Activated naive CD8-positive, alpha-beta T cell treated with anti-CD3 and anti-CD28 coated beads, Interleukin-2, amount 50 U/mL, for 16 hours (primary cell): ENCODE measurements around the gene GALNT10.
A peak's percentile ranks its signal among the peaks of the same experiment; 100 is the strongest.

Experiments
- DNase-seq: peaks from one replicate; pipeline ENCODE4 v3.0.0-alpha.2; 2020; ENCODE audit warnings: low read depth, low spot score

The GALNT10 gene

DNA sequence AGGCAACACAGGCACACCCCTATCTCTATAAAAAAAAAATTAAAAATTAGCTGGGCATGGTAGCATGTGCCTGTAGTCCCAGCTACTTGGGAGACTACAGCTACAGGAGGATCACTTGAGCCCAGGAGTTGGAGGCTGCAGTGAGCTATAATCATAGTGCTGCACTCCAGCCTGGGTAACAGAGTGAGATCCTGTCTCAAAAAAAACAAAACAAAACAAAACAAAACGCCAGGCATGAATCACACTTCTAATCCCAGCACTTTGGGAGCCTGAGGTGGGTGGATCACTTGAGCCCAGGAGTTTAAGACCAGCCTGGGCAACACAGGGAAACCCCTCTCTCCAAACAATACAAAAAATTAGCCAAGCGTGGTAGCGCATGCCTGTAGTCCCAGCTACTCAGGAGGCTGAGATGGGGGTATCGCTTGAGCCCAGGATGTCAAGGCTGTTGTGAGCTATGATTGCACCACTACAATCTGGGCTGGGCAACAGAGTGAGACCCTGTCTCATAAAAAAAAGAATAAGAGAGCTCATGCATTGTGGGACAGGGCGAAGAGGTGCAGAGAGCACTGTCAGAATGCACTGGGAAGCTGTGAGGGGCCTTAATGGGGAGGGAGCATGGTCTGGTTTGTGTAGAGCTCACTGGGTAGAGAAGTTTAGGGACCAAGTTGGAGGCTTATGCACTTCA, 246.9 kb downstream of the GALNT10 start:
- no peak for DNase-seq

DNA sequence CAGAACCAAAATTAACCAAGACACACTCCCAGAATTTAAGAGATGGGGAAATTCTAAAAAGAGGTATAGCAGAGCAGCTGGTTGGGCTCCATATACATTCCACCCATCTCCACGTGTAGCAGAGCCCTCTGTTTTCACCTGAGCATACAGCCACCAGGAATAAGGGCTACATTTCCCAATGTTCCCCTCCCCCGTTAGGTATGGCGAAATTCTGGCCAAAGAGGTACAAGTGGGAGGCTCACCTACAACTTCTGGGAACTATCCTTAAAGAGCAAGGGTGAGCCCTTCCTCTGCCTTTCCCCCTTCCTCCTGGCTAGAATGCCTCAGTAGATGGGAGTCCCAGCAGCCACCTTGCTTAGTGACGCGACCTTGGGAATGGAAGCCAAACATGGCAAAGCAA, 250.0 kb downstream of the GALNT10 start:
- no peak for DNase-seq

DNA sequence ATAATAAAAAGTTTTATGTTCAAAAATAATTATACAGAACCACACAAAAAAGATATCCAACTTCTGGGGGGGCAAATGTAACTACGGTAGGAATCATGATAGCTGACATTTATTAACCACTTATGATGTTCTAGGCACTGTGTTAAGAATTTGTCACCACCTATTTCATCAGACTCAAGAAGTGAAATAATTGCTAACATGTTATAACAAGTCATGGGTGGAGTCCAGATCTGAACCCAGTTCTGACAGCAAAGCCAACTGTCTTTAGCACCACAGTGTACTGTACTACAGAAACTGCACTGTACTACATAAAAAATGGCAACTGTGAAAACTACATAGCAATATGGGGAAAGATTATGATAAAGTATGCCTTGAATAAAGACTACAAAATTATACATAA, 252.3 kb downstream of the GALNT10 start:
- no peak for DNase-seq

DNA sequence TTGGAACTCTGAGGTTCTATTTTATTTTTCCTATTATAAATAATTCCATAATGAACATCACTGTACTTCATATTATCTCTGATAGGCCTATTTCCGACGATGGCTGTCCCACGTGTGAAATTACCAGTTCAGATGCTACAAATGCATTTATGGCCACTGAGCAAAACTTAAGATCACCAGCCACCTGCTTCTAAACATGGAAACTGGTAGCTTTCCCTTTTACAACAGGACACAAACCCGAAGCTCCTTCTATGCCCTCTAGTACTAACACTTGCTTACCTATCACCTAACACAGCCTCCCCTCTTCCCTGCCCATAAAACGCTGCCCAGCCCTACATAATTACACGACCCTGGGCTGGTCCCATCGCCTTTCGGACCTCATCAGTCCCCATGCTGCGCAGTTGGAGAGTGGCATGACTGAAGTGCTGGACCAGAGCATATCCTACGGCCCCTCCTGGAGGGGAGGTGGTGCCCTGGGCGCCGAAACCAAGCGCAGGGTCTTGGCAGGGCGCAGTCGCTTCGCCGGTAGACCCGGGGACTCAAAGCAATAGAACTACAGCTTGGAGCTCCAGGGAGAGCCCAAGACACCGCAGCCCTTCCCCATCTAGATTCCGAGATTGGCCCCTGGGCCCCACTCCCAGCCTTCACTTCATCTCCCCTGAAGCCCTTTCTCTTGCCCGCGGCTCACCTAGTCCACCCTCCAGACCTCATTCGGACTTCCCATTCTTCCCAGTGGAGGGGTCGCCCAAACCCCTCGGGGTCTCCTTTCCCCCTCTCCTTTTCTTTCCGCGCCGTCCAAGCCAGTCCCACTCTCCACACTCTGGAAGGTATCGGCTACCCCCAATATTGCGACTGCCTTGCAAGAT, 254.3 kb downstream of the GALNT10 start:
- DNase-seq = no peak

DNA sequence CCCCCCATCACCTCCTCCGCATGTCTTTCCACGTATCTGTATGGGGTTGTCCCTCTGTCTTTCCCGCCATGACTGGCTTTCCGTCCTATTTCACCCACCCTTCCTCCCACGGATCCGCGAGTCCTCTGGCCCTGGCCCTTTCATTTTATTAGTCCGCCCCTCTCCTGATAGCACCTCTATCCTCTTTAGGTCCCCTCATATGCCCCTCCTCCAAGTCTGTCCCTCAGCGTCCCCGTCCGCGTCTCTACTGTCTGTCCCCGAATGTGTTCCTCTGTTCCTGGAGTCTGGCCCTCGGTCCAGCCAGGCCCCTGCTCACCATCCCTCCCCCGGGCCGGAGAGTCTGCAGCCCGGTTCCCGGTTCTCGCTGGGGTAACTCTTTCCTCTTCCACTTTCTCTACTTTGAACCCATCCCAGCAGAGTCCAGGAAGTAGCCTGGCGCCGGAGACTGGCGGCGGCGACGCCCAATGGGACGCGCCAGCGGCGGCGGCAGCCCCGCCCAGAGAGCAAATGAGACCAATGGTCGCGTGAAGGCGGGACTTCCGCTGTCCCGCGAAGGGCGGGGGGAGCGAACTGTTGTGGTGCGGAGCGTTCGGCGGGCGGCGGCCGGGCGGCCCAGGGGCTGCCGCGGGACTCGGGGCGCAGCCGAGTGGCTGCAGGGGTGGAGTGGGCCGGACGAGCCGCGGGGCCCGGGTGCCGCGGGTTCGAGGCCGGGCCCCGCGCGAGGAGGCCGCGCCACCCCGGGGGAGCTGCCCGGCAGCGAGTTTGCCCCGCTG, 255.1 kb downstream of the GALNT10 start, which contains the start of gene SAP30L:
Gene SAP30L (plus strand): TSS at position 576 of the 773 bp plus-strand sequence. CDS start 608 bp downstream, outside the sequence.
- peak; percentile 92 for DNase-seq

DNA sequence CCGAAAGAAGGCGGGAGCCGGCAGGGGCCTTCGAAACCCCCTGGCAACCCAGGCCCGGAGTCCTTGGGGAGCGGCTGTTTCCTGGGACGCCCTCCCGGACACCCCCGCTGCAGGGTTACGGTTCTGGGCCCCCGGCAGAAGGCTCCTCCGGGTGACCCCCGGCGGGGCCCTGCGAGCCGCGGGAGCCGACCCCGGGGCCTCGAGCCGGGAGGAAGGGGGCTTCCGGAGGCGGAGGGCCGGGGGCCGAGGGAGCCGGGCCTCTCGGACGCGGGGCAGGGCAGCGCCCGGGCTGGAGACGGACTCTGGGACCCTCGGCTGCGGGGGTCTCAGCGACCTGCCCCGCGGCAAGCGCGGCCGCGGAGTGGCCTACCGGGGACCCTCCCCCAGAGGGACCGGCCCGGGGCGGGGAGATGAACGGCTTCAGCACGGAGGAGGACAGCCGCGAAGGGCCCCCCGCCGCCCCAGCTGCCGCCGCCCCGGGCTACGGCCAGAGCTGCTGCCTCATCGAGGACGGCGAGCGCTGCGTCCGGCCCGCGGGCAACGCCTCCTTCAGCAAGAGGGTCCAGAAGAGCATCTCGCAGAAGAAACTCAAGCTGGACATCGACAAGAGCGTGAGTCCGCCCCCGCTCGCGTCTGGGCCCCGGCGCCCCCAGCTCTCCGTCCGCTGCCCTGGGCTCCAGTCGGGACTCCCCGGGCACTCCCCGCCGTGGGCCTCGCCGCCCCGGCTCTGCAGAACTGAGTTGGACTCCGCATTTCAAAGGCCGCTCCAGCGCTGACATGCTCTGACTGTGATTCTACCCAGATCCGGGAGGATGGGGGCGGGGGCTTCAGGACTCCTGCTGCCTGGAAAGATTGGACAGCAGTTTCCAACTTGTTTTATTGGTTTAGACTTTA, 255.9 kb downstream of the GALNT10 start:
- no peak for DNase-seq

DNA sequence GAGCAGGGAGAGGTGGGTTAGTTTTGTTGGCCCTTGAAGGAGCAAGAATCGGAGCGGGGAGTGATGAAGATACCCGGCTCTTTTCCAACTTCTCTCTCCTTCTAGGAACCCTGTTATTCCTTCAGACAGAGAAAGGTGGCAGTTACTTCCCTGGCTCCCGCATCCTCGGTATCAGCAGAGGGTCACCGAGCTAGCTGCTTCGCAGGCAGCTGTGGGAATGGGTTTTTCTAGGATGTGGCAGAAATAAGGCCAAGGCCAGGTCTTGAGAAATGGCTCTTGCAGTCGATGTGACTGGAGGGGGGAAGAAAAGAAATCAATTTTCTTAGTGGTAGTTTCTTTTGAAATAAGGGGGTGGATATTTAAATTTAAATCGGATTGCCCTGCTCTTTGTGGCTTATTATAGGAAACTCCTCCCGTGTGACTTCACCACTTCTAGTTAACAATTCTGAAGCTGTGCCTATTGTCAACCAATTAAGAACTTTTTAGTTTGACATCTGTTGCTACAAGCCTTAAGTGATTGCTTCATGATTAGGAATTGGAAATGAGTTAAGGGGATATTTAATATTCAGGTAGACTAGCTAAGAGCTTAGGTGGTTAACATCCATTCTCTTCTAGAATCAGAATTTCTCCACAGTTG, 256.7 kb downstream of the GALNT10 start:
- DNase-seq = no peak

DNA sequence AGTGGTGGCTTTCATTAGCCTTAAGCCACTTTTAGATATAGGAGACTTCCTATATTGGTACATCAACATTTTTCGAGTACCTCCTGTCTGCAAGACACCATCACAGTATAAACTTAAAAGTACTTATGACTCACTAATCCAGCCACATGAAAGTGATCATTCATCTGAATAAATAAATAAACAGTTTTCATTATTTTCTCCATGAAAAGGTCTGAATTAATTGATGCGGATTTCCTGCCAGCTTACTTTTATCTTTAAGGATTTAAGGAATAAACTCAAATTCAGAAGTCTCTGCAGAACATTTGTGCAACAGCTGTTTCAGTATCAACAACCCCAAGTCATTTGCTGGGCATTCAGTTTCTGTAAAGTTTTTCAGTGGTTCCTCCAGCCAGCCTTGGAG, 259.3 kb downstream of the GALNT10 start:
- DNase-seq = no peak

DNA sequence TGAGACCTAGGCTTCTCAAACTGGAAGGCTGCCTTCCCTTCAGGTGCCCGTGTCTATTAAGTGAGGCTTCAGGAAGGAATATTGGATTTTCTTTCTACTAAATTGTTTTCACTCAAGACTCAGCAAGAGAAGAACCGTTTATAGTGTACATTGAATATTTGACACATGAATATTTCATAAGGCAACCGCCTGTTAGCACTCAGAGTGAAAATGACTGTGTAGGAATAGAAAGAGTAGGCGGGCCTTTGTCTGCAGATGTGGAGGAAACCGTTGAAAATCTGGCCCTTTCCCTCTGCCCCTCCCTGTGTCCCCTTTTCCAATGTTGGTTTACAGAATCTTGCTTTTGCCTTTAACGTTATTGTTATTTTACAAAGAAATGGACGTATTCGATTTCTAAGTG, 261.4 kb downstream of the GALNT10 start:
- DNase-seq = no peak

DNA sequence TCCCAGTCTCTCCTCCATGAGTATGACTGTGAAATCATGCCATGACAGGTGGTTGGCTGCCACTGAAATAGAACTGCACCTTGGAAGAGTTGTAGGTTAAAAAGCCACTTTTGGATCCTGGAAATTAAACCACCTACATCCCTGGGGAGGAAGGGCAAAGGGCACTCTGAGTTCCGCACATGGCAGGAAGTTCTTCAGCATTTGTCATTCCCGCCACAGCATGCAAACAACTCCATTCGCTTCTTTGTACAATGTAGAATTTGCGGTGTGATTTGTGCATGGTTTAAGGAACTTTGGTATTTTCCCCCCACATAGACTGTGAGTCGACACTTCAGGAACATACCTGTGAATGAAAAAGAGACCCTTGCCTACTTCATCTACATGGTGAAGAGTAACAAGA, 265.1 kb downstream of the GALNT10 start:
- no peak for DNase-seq

DNA sequence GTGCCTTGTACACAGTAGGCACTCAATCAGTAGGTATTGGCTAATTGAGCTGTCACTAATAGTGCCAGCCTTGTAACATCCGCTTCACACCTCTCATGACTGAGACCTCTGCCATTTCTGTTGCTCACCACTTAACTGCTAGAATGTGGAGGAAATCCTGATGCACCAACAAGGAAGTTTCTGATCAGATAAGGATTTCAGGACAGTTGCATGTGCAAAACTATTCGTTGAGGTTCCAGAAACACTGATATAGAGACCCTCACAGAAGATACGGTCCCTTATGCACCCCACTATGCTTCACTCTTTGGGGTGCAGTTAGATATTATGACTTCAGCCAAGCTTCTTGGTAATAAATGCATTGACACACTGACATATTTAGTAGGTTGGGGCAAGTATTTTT, 266.0 kb downstream of the GALNT10 start:
- DNase-seq = no peak

DNA sequence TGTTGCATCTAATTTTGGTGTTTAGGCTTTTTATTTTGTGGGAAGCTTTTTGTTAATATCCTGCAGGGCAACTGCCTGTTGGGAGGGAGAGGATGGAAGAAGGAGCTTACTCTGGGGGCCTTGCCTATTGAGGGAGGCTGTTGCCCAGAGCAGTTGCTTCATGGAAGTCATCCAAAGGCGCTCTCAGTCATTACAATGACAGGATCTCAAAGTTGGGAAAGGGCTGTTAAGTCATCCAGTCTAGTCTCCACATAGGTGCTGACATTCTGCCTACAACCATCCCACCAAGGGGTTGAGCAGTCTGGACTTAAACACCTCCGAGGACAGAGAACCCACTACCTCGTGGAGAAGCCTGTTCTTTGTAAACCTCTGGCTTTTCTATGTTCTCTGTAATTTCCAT, 268.5 kb downstream of the GALNT10 start:
- DNase-seq = no peak

DNA sequence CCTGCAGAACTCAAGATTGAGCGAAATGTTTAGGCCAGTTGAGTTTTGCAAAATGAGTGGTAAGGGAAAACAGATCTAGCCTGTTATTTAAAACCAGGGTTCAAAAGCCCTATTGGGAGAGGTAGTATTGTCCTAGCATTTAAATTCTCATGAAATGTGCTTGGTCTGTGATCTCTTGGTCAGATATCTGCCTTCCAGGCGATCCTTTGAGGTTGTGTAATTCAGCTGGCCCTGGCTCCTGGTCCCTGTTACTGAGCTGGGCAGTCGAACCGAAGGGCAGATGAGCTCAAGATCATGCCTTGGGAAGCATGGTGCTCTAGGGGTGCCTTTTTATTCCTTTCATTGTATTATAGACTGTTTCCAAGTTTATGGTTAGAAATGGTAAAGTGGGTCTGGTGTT, 269.6 kb downstream of the GALNT10 start:
- DNase-seq = no peak

DNA sequence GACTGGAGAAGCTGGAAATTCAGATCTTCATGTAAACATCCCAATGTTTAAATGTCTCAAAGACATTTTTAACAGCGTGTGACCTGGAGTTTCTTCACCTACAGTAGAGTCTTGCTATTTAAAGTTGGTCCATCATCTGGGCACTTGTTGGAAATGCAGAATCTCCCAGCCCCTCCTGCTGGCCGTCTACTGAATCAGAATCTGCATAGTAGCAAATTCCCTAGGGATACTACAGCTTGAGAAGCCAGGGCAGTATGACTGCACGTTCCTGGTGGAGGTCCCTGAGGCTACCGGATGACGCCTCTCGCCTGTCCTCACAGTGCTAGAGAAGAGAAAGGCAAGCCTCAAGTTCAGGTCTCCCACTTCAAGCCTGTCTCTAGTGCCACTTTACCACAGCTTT, 271.0 kb downstream of the GALNT10 start:
- DNase-seq = no peak

DNA sequence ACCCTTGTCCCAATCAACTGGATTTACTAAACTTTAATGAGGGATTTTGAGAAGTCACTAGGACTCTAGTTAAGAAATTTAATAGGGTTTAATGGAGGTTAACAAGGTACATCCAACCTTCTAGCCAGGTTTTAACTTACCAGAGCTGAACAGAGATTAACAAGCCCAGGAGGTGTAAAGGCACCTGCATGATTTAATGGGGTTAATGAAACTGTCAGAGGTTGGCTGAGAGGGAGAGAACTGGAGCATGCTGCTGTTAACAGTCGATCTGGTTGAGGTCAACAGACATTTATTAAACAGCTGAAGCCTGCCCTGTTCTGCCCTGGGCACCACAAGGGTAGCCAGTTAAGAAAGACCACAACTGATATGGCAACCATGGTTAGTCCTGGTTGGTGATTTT, 273.9 kb downstream of the GALNT10 start:
- DNase-seq = no peak

DNA sequence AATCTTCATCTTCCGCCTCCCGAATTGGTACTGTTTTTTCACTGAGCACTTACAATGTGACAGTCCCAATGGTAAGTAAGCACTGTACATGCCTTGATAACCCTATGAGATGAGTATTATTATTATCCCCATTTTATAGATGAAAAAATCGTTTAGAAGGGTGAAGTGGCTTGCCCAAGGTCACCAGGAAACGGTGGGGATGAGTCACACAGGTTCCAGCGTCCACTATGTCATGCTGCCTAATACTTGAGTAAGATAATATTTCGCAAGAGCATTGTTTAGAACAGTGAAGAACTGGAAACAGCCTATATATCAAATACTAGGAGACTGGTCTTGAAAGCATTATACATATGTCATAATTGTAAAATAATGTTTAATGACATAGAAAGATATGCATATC, 274.6 kb downstream of the GALNT10 start:
- DNase-seq = no peak

DNA sequence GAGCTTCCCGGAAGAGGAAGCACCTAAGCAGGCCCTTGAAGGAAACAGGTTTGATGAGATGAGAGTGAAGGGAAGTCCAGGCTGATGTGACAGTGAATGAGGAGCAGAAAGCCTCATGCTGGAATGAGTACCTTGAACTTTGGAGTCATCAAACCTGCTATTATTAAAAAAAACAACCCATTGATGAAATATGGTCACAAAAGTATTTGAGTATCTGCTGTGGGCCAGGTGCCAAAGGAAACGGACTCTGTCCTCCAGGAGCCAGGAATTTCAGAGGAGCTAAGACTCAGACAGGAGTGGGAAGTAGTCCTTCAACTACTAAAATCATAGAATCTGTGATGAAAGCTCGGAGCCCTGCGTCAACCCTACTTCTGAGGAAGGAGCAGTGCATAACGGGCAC, 275.6 kb downstream of the GALNT10 start:
- DNase-seq = no peak

DNA sequence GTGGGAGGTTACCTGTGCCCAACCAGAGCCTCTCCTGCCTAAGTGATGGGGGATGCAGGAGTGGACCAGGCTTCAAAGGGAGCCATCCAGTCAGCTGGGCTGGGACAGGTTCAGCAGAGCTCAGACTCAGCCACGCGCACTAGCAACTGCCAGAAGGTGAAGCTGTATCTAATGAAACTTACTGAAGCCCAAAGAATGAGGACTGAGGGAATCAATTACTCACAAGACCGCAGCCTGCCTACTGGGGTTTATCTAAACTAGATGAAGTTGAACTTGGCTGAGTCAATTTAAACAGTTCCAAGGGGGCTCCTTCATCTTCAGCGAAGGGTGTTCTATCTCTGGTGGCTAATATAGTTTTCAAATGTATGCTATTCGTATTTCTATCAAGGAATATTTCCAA, 276.1 kb downstream of the GALNT10 start:
- DNase-seq = no peak

DNA sequence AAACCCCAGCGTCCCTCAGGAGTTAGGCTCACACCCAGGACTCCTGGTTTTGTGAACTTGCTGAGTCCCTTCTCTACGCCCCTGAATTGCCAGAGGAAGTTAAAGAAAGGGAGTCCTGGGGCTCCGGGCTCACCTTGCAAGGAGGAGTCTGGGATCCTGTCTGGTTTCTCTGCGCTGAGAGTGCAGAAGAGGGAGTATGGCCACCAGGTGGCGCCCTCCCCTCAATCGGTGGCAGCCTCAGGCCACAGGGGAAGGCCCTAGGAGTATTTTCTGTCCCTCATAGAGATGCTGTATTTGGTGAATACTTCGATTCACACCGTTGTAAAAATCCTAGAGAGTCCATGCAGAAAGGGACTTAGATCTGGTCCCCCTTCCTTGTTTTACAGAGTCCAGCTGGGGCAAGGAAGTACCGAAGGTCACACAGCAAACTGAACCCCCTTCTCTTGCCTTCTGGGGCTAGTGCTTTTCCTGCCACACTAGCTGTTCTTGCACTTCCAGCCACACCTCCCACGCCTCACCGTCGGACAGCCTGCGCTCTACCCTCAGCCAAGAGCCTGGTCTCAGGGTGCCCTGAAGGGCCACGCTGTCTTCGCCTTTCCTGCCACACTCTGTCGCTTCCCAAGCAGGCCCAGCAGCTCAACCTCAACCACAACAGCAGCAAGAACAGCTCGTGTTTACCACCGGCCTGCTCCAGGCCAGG, 277.3 kb downstream of the GALNT10 start:
- peak; percentile 62 for DNase-seq

DNA sequence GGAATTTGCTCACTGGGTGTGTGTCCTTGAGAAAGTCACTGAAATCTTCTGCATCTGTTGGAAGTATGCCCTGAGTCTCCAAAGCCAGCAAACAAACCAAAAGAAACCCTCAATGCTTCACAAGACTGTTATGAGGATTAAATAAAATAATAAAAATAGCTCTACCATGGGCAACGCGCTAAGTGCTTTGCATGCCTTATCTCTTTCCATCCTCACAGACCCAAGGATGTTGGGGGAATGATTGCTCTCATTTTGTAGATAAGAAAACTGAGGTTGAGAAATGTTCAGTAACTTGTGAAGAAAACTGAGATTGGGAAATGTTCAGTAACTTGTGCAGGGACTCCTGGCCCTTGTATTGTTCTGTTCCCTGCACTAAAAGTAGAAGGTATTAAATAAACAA, 279.6 kb downstream of the GALNT10 start:
- DNase-seq = no peak
